HFFc6 (cell line): Measurements from ENCODE around the gene DEFB126. TPM values are rescaled to one million over a fixed set of nuclear protein-coding genes. Genes with fewer than 3 reads are reported as not detected.

Source experiments
- DNase-seq: peaks from one replicate; pipeline ENCODE4 v3.0.0-alpha.2; 2018
- H3K27ac Mint-ChIP-seq: 2 replicates; pipeline ENCODE4 v1.8.0; 2020; ENCODE audit warnings: mild to moderate bottlenecking, mixed read lengths
- H3K27me3 Mint-ChIP-seq: 2 replicates; pipeline ENCODE4 v1.8.0; 2021; ENCODE audit warnings: mild to moderate bottlenecking, moderate library complexity, mixed read lengths; ENCODE audit not compliant: insufficient read depth
- H3K36me3 Mint-ChIP-seq: 2 replicates; pipeline ENCODE4 v1.8.0; 2021; ENCODE audit warnings: low read depth, mixed read lengths
- H3K4me1 Mint-ChIP-seq: 2 replicates; pipeline ENCODE4 v1.8.0; 2020; ENCODE audit warnings: low read depth, mixed read lengths
- H3K4me3 Mint-ChIP-seq: 2 replicates; pipeline ENCODE4 v1.8.0; 2020; ENCODE audit warnings: mild to moderate bottlenecking, moderate library complexity, mixed read lengths
- H3K9me3 Mint-ChIP-seq: 2 replicates; pipeline ENCODE4 v1.8.0; 2020; ENCODE audit warnings: mild to moderate bottlenecking, mixed read lengths
- CTCF ChIP-seq: fragments of 200-600 bp; sonication (generic); IDR thresholded peaks from 2 replicates; pipeline ENCODE4 v1.5.0; 2021; ENCODE audit warnings: antibody characterized with exemption, mild to moderate bottlenecking
- total RNA-seq, 6 experiments: library from RNA; stranded (reverse); fragmentation: NEBNext Ultra II Directional; extraction: Animal tissue kit (Norgen Biotek cat#: 25700); gene quantifications; 2 replicates in 1 of 6; 3 replicates in 5 of 6; pipeline ENCODE4 v1.2.3, GENCODE V29; 2021

Gene DEFB126
- total RNA-seq, 6 experiments from 2014 or later, result not detected

- Mint-ChIP-seq H3K27me3 (peaks cover 4% of the 10 kb centered on the region; the same call in 1 of the 2 replicates), H3K9me3 (no peaks in the 10 kb centered on the region), H3K4me3 (no peak within 1 kb of the TSS), H3K4me1 (no peaks in the 10 kb centered on the region), H3K27ac (no peak within 1 kb of the TSS), H3K36me3 (no peaks in the 10 kb centered on the region)
- no peak for DNase-seq
- no peak for TF ChIP-seq CTCF
These were observed 14.8 kb downstream of the DEFB126 start, which contains the start of gene DEFB127 for GRCh38 chr20:157154-157553. Gene DEFB127 (plus strand): TSS chr20:157454. CDS start chr20:157545, 91 bp downstream.

- H3K36me3 Mint-ChIP-seq, result no peaks in the 10 kb centered on the region
- peaks cover 1% of the 10 kb centered on the region; the same call in 1 of the 2 replicates for H3K27me3 Mint-ChIP-seq
- no peaks in the 10 kb centered on the region for H3K4me1 Mint-ChIP-seq
- no peak for TF ChIP-seq CTCF
- H3K27ac Mint-ChIP-seq, result no peak overlapping the region
- H3K4me3 Mint-ChIP-seq, result no peak overlapping the region
- no peak for DNase-seq
- no peaks in the 10 kb centered on the region for H3K9me3 Mint-ChIP-seq
These were observed 22.2 kb downstream of the DEFB126 start for GRCh38 chr20:164618-165017.

- Mint-ChIP-seq H3K27ac (no peak overlapping the region), H3K4me1 (no peaks in the 10 kb centered on the region), H3K36me3 (no peaks in the 10 kb centered on the region), H3K27me3 (peaks cover 1% of the 10 kb centered on the region; the same call in 1 of the 2 replicates), H3K9me3 (no peaks in the 10 kb centered on the region), H3K4me3 (no peak overlapping the region)
- no peak for TF ChIP-seq CTCF
- DNase-seq, result no peak
These were observed 26.5 kb downstream of the DEFB126 start for GRCh38 chr20:168876-169275.

GRCh38 chr20:184288-184687 lies 41.9 kb downstream of the DEFB126 start:
- Mint-ChIP-seq H3K36me3 (no peaks in the 10 kb centered on the region), H3K27ac (no peak overlapping the region), H3K4me3 (no peak overlapping the region), H3K9me3 (peaks cover 5% of the 10 kb centered on the region; the same call in 1 of the 2 replicates), H3K27me3 (peaks cover 3% of the 10 kb centered on the region; the same call in 1 of the 2 replicates), H3K4me1 (no peaks in the 10 kb centered on the region)
- no peak for TF ChIP-seq CTCF
- no peak for DNase-seq

- no peaks in the 10 kb centered on the region for H3K4me1 Mint-ChIP-seq
These were observed 45.3 kb downstream of the DEFB126 start for GRCh38 chr20:187733-188132.

More at GRCh38 chr20:187733-188132, 45.3 kb downstream of the DEFB126 start:
- H3K9me3 Mint-ChIP-seq, result peaks cover 5% of the 10 kb centered on the region; the same call in 1 of the 2 replicates
- TF ChIP-seq CTCF, result no peak
- H3K27me3 Mint-ChIP-seq, result peaks cover 6% of the 10 kb centered on the region; the same call in 1 of the 2 replicates
- no peaks in the 10 kb centered on the region for H3K36me3 Mint-ChIP-seq
- no peak overlapping the region for H3K4me3 Mint-ChIP-seq
- DNase-seq, result no peak
- H3K27ac Mint-ChIP-seq, result no peak overlapping the region
